Prostate gland (tissue), 2 donors: ENCODE measurements around the gene B4GALT5. TPM values are rescaled to one million over a fixed set of nuclear protein-coding genes. Genes with fewer than 3 reads are reported as not detected.

ENCODE experiments used
- DNase-seq: peaks from one replicate; pipeline ENCODE4 v3.0.0-alpha.2; 2019; ENCODE audit warnings: low spot score
- H3K27ac ChIP-seq, 2 donors: fragments of 200-600 bp; sonication (generic); 2 replicates each; pipeline ENCODE4 v1.5.1; 2017 to 2019
- H3K27me3 ChIP-seq: fragments of 200-600 bp; sonication (generic); replicated peaks from 2 replicates; pipeline ENCODE4 v1.5.1; 2019; ENCODE audit not compliant: insufficient read depth
- H3K36me3 ChIP-seq, 2 donors: fragments of 200-600 bp; sonication (generic); 1 replicate in 1 of 2; 2 replicates in 1 of 2; pipeline versions ENCODE4 v1.5.1 to v1.8.1; 2017 to 2019
- H3K4me1 ChIP-seq: fragments of 200-600 bp; sonication (generic); replicated peaks from 2 replicates; pipeline ENCODE4 v1.5.1; 2019
- H3K4me3 ChIP-seq, 2 donors: fragments of 200-600 bp; sonication (generic); 2 replicates each; pipeline ENCODE4 v1.5.1; 2017 to 2019
- H3K9me3 ChIP-seq: fragments of 200-600 bp; sonication (generic); 2 replicates; pipeline ENCODE4 v1.5.1; 2017
- POLR2A ChIP-seq: fragments of 450-650 bp; IDR thresholded peaks from one replicate; pipeline ENCODE4 v1.6.1; 2016; ENCODE audit warnings: antibody characterized with exemption, mild to moderate bottlenecking
- POLR2AphosphoS5 ChIP-seq: sonication (generic); formaldehyde crosslinking; IDR thresholded peaks from one replicate; pipeline ENCODE4 v1.6.1; 2017; ENCODE audit warnings: antibody characterized with exemption
- WGBS: methylation state at CpG from one replicate; pipeline ENCODE4 v1.1.5; 2018; 5-methylcytosine and 5-hydroxymethylcytosine counted together
- intact Hi-C: fragments of 100-400 bp; cut with DNase I; formaldehyde crosslinking; loops from one replicate; pipeline ENCODE4 v1.14.2; 2022
- total RNA-seq, 2 donors: library from RNA; depleted of rRNA; stranded (reverse); fragments of >200 nt; gene quantifications; one replicate each; pipeline ENCODE4 v1.1.0, GENCODE V29; 2016
- TF ChIP-seq, protein P1 (sequence below), 4 experiments: fragments of 200-600 bp in 2 of 4; fragments of 450-650 bp in 2 of 4; sonication (generic) in 2 of 4; IDR thresholded peaks; 1 replicate in 3 of 4; 2 replicates in 1 of 4; pipeline ENCODE4 v1.5.1; 2016 to 2019; ENCODE audit warnings: antibody characterized with exemption in 4 of 4, mild to moderate bottlenecking in 2 of 4, moderate library complexity in 2 of 4

The B4GALT5 gene
- total RNA-seq, 2 donors from 2014 or later, result 17.8 to 53.7 TPM

DNA sequence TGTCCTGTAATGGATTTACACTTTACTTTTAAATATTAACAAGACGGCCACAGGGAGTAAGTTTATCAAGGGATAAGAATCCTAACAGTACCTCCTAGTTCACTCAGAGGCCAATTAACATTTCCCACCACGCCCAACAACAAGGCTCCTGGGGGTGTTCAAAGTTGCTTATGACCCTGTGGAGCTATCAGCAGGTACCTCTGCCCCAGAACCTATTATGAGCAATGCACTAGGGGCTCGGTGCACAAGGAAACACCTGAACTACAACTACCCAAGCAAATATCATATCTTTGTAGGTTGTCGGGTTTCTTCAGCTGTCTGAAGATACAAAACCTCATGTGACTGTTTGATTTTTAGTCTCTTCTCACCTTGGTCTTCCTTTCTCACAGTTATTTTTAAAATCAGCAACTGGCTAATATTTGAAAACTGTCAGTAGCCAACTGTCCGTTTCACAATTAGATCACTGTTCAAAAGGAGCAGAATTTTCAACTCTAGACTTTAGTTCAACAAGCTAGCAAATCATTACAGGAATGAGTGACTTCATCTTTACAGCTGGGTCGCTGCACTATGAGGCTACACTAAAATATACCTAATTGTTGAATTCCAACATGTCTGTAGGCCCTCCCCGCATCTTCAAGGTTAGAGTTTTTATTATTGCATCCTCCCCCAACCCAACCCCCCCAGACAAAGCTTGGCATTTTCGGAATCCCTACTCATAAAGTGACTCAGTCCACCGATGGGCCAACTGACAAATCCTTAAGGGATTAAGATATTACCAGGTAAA, 38.1 kb downstream of the B4GALT5 start:
- Histone ChIP-seq H3K27me3 (no peaks in the 10 kb centered on the region), H3K9me3 (no peaks in the 10 kb centered on the region), H3K4me1 (no peaks in the 10 kb centered on the region), H3K27ac (no peak overlapping the region), H3K4me3 (no peak overlapping the region), H3K36me3 (no peaks in the 10 kb centered on the region)
- no peak for TF ChIP-seq POLR2AphosphoS5
- TF ChIP-seq, protein P1, sequence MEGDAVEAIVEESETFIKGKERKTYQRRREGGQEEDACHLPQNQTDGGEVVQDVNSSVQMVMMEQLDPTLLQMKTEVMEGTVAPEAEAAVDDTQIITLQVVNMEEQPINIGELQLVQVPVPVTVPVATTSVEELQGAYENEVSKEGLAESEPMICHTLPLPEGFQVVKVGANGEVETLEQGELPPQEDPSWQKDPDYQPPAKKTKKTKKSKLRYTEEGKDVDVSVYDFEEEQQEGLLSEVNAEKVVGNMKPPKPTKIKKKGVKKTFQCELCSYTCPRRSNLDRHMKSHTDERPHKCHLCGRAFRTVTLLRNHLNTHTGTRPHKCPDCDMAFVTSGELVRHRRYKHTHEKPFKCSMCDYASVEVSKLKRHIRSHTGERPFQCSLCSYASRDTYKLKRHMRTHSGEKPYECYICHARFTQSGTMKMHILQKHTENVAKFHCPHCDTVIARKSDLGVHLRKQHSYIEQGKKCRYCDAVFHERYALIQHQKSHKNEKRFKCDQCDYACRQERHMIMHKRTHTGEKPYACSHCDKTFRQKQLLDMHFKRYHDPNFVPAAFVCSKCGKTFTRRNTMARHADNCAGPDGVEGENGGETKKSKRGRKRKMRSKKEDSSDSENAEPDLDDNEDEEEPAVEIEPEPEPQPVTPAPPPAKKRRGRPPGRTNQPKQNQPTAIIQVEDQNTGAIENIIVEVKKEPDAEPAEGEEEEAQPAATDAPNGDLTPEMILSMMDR (IDR thresholded peaks at IDR 0.05), result no peak
- TF ChIP-seq POLR2A, result no peak
- intact Hi-C loops, result no loop called here
- DNase-seq, result no peak
- WGBS, result 82% methylated on average over 9 of the region's 9 CpGs

DNA sequence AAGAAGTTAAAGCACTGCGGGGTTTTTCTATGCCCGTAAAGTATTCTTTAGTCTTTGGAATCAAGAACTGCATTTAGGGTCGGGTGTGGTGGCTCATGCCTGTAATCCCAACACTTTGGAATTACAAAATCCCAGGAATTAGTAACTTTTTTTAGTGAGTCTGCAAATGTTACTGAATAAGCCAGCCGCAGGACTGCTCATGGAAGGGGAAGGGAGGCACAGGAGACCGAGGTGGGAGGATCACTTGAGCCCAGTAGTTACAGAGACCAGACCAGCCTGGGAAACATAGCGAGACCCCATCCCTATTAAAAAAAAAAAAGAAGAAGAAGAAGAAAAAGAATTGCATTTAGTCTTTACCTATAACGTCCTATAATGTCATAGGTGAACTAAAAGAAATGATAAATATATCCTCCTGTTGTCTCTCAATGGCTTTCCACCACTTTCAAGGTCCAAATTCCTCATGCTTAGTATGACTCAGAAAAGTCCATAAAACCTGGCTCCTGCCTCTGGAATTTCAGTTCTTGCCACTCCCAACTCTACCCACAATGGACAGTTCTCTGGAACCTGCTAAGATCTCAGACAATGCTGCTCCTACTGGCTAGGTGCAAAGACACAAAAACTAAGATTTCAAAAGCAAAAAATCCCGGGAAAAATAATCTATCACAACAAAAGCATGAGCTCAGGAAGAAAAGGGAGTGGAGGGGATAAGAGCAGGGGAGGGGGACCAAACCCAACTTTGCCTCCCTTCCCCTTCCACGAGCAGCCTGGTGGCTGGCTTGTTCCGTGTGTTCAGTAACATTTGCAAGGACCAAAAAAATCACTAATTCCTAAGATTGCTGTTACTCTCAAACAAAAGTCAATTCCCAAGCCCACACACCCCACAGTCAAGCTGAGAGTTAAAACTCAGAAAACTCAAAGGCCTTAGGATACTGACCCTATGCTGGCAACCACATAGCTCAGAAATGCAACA, 39.0 kb downstream of the B4GALT5 start:
- Histone ChIP-seq H3K9me3 (no peaks in the 10 kb centered on the region), H3K4me1 (no peaks in the 10 kb centered on the region), H3K36me3 (no peaks in the 10 kb centered on the region), H3K27me3 (no peaks in the 10 kb centered on the region), H3K4me3 (no peak overlapping the region), H3K27ac (no peak overlapping the region)
- intact Hi-C loops, result no loop called here
- TF ChIP-seq, protein P1 (IDR thresholded peaks at IDR 0.05), result no peak
- TF ChIP-seq POLR2A, result no peak
- no peak for TF ChIP-seq POLR2AphosphoS5
- DNase-seq, result no peak
- 82% methylated on average over 10 of the region's 10 CpGs for WGBS

DNA sequence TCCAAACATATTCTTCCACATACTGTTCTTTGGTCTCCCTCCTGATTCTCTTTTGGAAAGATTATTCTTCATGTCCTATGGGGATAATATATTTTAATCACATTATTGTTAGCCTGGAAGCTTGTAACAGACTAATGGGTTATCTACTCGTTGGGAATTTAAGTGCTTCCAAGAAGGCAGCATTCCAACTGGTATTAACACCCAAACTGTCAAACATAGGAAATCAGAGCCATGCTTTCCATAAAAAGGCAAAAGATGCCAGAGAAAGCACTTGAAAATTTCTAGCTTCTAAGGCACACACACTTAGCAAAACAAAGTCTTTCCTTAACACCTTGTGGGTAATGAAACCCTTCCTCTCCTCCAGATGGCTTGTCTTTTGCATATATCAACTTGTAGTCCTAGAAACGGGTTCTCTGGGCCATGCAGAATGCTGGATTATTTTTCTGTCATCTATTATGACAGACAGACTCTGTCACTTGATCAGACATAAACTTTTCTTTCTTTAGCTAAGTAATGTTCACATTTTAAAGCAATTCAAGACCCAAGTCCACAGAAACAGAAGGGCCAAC, 41.5 kb downstream of the B4GALT5 start:
- Histone ChIP-seq H3K9me3 (no peaks in the 10 kb centered on the region), H3K36me3 (no peaks in the 10 kb centered on the region), H3K4me1 (no peaks in the 10 kb centered on the region), H3K4me3 (no peak overlapping the region), H3K27me3 (no peaks in the 10 kb centered on the region), H3K27ac (no peak overlapping the region)
- intact Hi-C loops, result no loop called here
- no peak for DNase-seq
- TF ChIP-seq, protein P1 (IDR thresholded peaks at IDR 0.05), result no peak
- TF ChIP-seq POLR2A (no peak), POLR2AphosphoS5 (no peak)
- WGBS, result 35% methylated on average over 2 of the region's 2 CpGs

DNA sequence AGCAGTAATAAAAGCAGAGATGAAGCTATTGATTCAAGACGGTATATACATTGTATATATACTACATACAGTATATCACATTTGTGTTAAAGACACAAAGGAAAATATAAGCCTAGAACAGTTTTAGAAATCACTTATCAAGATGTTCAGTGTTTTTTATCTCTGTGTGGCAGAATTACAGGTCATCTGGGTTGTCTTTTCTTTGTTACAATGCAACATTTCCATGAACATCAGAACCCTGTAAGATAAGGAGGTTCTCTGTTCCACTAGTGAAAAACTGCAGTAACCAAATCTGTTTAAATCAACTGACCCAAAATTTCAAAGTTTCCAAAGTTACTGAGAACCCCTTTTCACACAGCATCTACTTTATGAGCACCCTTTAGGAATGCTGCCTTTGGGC, 42.2 kb downstream of the B4GALT5 start:
- Histone ChIP-seq H3K4me1 (no peaks in the 10 kb centered on the region), H3K36me3 (no peaks in the 10 kb centered on the region), H3K4me3 (no peak overlapping the region), H3K27me3 (no peaks in the 10 kb centered on the region), H3K9me3 (no peaks in the 10 kb centered on the region), H3K27ac (no peak overlapping the region)
- no peak for DNase-seq
- 0% methylated on average over 1 of the region's 1 CpG for WGBS
- TF ChIP-seq POLR2AphosphoS5, result no peak
- TF ChIP-seq POLR2A, result no peak
- TF ChIP-seq, protein P1 (IDR thresholded peaks at IDR 0.05), result no peak
- intact Hi-C loops, result no loop called here
